T47D (cell line): ENCODE results near the gene CYBC1.

Experiments used
- DNase-seq, 2 experiments: peaks; one replicate each; pipeline versions ENCODE4 v3.0.0 to v3.0.0-alpha.2; 2011 to 2012; ENCODE audit warnings: low read depth in 1 of 2, low spot score in 1 of 2
- JUND ChIP-seq: IDR thresholded peaks from 2 replicates; pipeline ENCODE4 v1.6.1; 2012; ENCODE audit warnings: low read depth
- in situ Hi-C: cut with HindIII; loops from 2 replicates; pipeline ENCODE4 v1.10.0; 2016; ENCODE audit warnings: low sequenced_read_pairs, low pct_unique_long_range_greater_than_20kb

CYBC1 gene

DNA sequence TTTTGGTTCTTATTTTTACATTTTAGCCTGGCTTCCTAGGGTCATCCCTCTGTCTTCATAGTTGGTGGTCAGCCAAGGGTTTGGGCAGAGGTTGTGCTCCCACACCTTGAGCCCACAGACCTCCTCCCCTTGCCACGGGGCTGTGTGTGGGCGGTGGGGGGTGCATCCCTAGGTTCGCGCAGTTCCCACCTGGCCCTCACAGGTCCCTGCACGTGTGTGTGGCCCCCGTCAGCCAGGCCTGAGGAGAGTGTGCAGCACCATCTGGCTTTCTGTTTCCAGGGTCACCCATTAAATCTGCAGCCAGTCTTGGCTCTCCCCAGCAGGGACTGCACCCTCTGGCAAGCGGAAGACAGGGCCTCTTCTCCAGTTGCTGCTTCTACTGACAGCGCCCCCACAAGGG lies 18.5 kb downstream of the CYBC1 start:
- no peak for DNase-seq
- TF ChIP-seq JUND = no peak
- in situ Hi-C loops = no loop called here

DNA sequence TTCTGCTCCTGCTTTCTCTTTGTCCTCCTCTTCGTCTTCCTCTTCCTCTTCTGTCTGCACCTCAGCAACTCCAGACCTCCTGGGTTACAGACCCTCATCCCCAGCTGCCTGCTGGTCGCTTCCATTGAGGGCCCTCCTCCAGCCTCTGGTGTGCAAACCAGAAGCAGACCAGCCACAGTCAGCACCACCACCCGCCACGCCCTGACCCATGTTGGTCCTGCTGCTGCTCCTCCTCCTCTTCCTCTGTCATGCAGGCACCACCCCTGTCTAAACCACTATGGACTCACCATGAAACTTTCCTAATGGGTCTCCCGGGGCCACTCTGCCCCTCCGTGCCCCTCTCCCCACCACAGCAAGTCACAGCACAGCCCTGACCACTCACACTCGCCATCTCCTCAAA lies 20.7 kb downstream of the CYBC1 start:
- in situ Hi-C loops = no loop called here
- no peak for TF ChIP-seq JUND
- DNase-seq = no peak

DNA sequence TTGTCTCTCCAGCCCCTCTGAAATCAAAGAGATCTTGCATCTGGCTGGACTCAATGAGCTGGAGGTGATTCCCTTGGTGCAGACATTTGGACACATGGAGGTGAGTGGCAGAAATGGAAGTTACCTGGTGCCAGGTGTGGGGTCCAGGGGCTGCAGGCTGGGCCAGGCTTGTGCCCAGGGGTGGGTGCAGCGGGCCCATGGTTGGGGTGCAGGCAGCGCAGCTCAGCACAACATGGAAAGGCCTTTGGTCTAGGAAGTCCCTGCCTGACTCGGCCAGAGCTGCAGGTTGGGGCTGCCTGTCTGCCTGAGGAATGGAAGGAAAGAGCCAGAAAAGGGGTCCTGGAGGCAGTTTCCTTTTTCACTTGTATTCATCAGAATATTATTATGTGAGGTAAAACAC lies 22.0 kb downstream of the CYBC1 start:
- TF ChIP-seq JUND = no peak
- in situ Hi-C loops = no loop called here
- DNase-seq = no peak

DNA sequence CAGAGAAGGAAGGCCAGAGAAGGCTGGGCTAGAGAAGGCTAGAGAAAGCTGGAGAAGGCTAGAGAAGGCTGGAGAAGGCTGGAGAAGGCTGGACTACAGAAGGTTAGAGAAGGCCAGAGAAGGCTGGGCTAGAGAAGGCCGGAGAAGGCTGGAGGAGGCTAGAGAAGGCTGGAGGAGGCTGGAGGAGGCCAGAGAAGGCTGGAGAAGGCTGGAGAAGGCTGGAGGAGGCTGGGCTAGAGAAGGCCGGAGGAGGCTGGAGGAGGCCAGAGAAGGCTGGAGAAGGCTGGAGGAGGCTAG lies 25.7 kb downstream of the CYBC1 start:
- in situ Hi-C loops = no loop called here
- no peak for TF ChIP-seq JUND
- no peak for DNase-seq

DNA sequence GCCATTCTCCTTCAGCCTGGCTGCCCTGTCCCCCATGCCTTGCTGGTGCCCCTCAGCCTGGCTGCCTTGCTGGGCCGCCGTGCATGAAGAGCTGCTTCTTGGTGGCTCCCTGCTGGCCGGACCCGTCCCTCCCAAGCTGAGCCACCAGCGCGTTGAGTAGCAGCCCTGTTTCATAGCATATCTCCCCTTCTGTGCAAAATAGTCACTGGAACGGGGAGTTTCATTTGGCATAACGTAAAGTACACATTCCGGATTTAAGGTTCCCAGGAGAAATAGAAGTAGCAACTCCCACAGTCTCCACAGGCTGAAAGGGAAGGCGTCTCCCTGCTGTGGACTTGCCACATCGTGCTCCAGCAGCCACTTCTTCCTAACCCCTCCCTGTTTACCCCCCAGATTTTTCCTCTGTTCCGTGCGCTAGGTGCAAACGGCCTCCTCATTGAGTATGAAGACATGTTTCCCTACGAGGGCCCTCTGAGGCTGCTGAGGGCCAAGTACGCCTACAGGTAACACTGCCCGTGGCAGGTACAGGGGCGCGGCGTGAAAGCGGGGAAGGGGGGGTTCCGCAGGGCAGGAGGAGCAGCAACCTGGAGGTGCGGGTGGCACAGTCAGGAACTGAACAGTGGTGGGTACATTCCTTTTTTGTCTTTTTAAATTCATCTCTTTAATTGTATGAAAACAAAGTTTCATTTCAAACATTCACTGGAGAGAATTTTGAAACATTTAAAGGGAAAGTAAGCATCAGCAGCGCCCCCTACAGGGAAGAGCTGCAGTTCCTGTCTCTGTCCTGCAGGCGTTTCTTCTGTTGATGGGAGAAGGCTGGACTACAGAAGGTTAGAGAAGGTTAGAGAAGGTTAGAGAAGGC lies 26.3 kb downstream of the CYBC1 start:
- TF ChIP-seq JUND = no peak
- peak in 1 of 2 experiments; percentile 80 for DNase-seq
- in situ Hi-C loops = no loop called here

DNA sequence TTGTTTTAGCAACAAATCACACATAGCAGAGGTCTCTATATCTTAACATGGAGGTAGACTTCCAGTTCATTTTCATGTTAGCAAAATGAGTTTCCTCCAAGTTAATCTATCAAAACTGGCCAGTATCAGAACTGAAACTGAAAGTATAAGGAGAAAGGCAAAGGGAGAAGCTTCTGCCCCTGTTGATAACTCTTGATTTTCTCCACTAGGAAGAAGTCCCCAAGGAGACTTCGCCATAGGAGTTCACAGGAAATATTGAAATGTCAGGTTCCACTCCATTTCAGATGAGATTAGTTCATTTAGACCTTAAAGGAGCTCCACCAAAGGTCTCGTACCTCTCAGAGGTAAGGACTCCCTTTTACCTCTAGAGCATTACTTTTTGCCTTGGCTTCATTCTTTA lies 31.0 kb downstream of the CYBC1 start:
- in situ Hi-C loops = loop anchor here (10.0 kb wide), 1 partner anchor 75 kb away; no protein-coding TSS in a partner anchor
- TF ChIP-seq JUND = no peak
- no peak for DNase-seq

DNA sequence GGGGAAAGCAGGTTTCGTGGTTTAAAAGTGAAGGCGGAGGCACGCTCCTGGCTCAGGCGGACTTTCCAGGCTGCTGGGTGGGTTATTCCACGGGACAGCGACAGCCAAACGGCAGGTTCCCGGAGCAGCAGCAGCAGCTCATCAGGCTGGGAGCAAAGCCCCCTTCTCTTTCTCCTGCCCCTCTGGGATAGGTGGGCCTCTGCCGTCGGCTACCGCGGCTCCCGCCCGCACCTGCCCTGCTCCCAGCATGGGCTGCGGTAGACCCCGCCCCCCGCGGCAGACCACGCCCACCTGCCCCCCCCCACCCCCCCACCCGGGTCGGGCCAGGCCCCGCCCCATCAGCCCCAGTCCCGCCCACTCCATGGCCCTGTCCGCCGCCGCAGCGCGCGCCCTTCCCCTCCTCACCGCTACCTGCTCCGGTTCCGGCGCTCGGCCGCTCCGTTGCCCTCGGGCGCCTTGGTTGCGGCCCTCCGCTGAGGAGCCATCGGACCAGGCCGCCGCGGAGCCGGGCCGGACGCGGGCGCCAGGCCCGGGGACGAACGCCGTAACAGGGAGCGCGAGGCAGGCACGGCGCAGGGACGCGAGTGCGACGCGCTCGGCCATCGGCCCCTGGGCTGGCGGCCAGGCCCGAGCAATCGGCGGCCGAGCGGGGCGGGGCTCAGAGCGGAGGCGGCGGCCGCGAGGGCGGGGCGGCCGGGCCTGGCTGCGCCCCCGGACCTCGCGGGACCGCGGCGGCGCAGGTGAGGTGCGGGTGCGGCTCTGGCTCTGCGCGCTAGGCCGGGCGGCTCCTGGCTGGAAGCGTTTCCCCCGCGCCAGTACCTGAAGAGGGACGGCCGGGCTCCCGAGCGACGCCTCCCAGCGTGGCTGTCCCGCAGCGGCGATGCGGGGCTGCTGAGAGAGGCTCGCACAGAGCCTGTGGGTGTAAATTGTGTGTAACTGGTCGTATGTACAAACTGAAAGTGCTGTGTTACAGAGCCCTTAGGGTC lies 32.3 kb downstream of the CYBC1 start, which contains the start of the genes HEXD and OGFOD3:
Gene HEXD, plus strand, starts transcription at position 347 of the 986 bp plus-strand sequence. CDS start 1,453 bp downstream, outside the sequence.
Gene OGFOD3, minus strand, starts transcription at position 586 of the 986 bp plus-strand sequence. Its CDS starts 101 bp downstream, at position 485.
- TF ChIP-seq JUND = no peak
- in situ Hi-C loops = loop anchor here (10.0 kb wide), 1 partner anchor 73 kb away; no protein-coding TSS in a partner anchor
- DNase-seq = peak; percentile 95

DNA sequence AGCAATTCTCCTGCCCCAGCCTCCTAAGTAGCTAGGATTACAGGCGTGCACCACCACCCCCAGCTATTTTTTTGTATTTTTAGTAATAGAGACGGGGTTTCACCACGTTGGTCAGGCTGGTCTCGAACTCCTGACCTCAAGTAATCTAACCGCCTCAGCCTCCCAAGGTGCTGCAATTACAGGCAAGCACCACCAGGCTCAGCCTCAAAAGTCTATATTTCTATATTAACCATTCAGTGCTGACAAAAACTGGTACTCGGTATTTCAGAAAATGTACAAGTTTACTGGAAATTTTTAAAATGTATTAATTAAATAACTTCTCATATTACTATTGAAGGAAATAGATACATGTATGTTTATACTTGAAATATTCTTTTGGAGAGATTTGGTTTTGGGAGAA lies 33.8 kb downstream of the CYBC1 start:
- in situ Hi-C loops = loop anchor here (10.0 kb wide), 1 partner anchor 72 kb away; no protein-coding TSS in a partner anchor
- TF ChIP-seq JUND = no peak
- no peak for DNase-seq

DNA sequence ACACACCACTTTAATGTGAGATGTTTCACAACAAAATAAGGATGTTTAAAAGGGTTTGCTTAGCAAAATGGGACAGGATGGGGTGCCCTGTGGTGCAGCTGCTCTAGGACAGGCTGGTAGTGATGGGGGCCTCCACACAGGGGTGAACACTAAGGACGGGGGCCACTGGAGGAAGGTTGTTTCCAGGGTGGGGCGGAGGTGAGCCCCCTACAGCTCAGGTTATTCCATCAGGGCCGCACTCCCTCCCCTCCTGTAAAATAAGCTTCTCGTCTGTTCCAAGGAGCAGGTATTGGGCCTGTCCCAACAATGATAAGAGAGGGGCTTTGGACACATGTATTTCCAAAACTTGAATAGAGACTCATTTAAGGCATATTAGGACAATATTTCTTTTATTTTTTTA lies 34.3 kb downstream of the CYBC1 start:
- TF ChIP-seq JUND = no peak
- DNase-seq = no peak
- in situ Hi-C loops = loop anchor here (10.0 kb wide), 1 partner anchor 71 kb away; no protein-coding TSS in a partner anchor

DNA sequence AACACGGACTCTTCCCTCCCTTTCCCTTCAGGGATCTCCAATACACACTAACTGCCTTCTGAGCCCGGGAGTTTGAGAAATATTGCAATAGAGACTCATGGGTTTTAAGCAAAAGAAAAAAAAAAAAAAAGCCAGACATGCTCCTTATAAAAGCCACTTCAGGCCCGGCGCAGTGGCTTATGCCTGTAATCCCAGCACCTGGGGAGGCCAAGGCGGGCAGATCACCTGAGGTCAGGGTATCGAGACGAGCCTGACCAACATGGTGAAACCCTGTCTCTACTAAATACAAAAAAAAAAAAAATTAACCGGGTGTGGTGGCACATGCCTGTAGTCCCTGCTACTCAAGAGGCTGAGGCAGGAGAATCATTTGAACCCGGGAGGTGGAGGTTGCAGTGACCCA lies 34.8 kb downstream of the CYBC1 start:
- TF ChIP-seq JUND = no peak
- no peak for DNase-seq
- in situ Hi-C loops = loop anchor here (10.0 kb wide), 1 partner anchor 71 kb away; no protein-coding TSS in a partner anchor

DNA sequence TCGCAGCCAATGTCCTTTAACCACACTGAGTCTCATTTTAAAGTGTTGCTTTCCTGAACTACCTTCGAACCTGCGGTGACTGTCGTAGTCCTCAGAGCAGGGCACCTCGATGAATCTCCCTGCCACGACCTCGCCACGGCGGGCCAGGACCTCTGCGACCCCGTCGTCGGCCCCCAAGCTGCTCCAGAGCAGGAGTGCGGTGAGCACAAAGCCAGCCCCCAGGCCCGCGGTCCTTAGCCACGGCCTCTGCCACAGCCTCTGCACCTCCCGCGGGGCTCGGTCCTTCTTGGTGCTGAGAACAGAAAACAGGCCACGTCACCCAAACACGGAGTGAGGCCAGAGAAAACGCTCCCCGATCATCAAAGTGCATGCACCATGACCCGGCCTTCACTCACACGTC lies 35.2 kb downstream of the CYBC1 start:
- in situ Hi-C loops = loop anchor here (10.0 kb wide), 1 partner anchor 71 kb away; no protein-coding TSS in a partner anchor
- TF ChIP-seq JUND = no peak
- DNase-seq = no peak

DNA sequence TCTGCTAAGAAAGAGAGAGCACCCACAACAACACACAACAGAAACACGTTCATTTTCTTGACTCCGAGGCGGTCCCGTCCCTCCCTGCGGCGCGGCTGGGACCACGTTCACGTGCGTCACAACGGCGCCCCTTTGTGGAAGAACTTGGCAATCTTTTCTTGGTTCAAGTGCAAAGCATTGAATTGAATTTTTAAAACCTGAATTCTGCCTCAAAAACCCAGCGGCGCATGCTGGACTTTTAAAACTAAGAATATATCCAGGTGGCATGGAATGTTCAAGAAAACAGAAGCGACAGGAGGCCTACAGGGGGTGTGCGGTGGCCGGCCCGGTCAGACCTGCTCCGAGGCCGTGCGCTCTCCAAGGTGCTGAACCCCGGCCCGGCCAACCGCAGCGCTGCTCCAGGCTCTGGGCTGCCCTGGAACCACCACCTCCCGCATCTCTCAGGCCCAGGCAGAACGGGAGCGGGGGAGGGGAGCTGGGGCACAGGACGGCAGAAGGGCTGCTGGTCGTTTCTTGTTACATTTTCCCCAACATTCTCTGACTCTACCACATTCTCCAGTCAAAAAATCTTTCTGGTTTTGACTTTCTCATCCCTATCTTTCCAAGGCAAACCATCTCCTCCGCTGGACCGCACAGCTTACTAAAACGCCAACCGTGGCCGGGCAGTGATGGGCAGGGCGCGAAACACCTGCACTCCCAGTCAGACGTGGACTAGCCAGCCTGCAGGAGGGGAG lies 35.8 kb downstream of the CYBC1 start:
- TF ChIP-seq JUND = no peak
- in situ Hi-C loops = loop anchor here (10.0 kb wide), 1 partner anchor 70 kb away; no protein-coding TSS in a partner anchor
- DNase-seq = peak; percentile 88 to 98
